IPS DF 6.9 (cell line): Measurements from ENCODE around the gene LRRK1.
A peak's percentile ranks its signal among the peaks of the same experiment; 100 is the strongest.

Experiments
- DNase-seq: peaks from one replicate; pipeline ENCODE4 v3.0.0-alpha.2; 2013; ENCODE audit warnings: low read depth, low spot score
- H3K27ac ChIP-seq: one replicate; pipeline ENCODE4 v1.5.1; 2013; ENCODE audit warnings: low read length, control low read depth
- H3K27me3 ChIP-seq: 2 replicates; pipeline ENCODE4 v1.6.1; 2013; ENCODE audit warnings: mild to moderate bottlenecking, low read length; ENCODE audit not compliant: control insufficient read depth, insufficient read depth
- H3K36me3 ChIP-seq: 2 replicates; pipeline ENCODE4 v1.6.1; 2013; ENCODE audit warnings: low read length; ENCODE audit not compliant: control insufficient read depth, insufficient read depth
- H3K4me1 ChIP-seq: 2 replicates; pipeline ENCODE4 v1.6.1; 2013; ENCODE audit warnings: low read length; ENCODE audit not compliant: control insufficient read depth, insufficient read depth
- H3K4me3 ChIP-seq: 2 replicates; pipeline ENCODE4 v1.5.1; 2013; ENCODE audit warnings: mild to moderate bottlenecking, low read length
- H3K9me3 ChIP-seq: 2 replicates; pipeline ENCODE4 v1.6.1; 2013; ENCODE audit warnings: low read length, inconsistent platforms; ENCODE audit not compliant: control insufficient read depth, insufficient read depth
- WGBS: extraction: QIAGEN DNeasy Blood & Tissue Kit; methylation state at CpG from one replicate; pipeline ENCODE4 v1.1.7; 2013; ENCODE audit warnings: mixed read lengths, missing lambda C conversion rate; ENCODE audit not compliant: insufficient read length, insufficient coverage; 5-methylcytosine and 5-hydroxymethylcytosine counted together

Gene LRRK1

GRCh38 chr15:100880139-100880896 lies 38.8 kb upstream of the LRRK1 start:
- H3K4me3 ChIP-seq: peak overlapping the region; percentile 74; the same call in 1 of the 2 replicates

GRCh38 chr15:100880897-100881242 lies 38.3 kb upstream of the LRRK1 start:
- Histone ChIP-seq H3K36me3 (no peaks in the 10 kb centered on the region), H3K27ac (no peak overlapping the region), H3K9me3 (no peaks in the 10 kb centered on the region), H3K4me3 (peak overlapping the region; percentile 74; the same call in 1 of the 2 replicates), H3K27me3 (peaks cover 26% of the 10 kb centered on the region), H3K4me1 (peaks cover 3% of the 10 kb centered on the region)
- no CpG with 5 or more reads among the region's 10 CpGs for WGBS
- no peak for DNase-seq

More at GRCh38 chr15:100880139-100880896, 38.8 kb upstream of the LRRK1 start:
- DNase-seq: no peak
- Histone ChIP-seq H3K36me3 (no peaks in the 10 kb centered on the region), H3K9me3 (no peaks in the 10 kb centered on the region), H3K27ac (no peak overlapping the region), H3K4me1 (peaks cover 2% of the 10 kb centered on the region; the same call in 1 of the 2 replicates), H3K27me3 (peaks cover 26% of the 10 kb centered on the region)
- WGBS: no CpG with 5 or more reads among the region's 80 CpGs

DNA sequence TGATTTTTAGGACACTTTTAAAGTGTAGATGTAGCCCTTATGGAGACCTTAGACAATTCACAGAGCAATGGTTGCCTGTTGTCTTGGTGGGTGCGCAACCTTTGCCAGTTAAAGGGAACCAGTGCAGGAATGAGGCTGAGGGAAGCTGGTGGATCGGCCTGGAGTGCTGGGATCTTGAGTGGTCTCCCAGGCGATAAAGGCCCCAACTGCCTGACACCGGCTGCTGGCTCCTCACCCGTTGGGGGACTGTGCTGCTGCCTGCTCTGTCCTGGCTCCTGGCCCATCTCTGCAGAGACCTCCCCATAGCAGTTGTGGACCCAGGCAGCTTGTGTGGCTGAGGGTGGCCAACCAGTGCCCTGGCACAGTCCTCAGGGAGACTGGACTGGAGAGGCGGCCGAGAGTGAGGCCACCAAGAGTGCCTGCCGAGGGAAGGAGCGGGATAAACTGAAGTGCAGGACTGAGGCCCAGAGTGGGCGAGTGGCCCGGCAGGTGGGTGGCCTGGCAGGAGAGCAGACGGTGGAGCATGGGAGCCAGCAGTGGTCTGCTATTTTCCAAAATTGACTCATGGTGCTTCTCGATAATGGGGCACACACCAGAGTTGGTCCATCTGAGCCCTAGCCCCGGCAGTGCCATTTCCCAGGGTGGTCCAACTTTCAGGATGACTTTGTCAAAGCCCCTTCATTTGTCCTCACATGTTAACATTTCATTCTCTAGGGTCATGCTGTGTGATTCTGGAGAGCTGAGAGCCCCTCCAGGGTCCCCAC lies 37.4 kb upstream of the LRRK1 start:
- no CpG with 5 or more reads among the region's 14 CpGs for whole genome bisulfite sequencing

GRCh38 chr15:100885116-100885515 lies 34.0 kb upstream of the LRRK1 start:
- peaks cover 19% of the 10 kb centered on the region for H3K27me3 ChIP-seq
- H3K4me1 ChIP-seq: peaks cover 4% of the 10 kb centered on the region
- H3K27ac ChIP-seq: no peak overlapping the region
- no peak overlapping the region for H3K4me3 ChIP-seq
- no peaks in the 10 kb centered on the region for H3K9me3 ChIP-seq
- WGBS: no CpG with 5 or more reads among the region's 8 CpGs
- no peaks in the 10 kb centered on the region for H3K36me3 ChIP-seq
- DNase-seq: no peak

More for the DNA sequence above, 37.4 kb upstream of the LRRK1 start:
- Histone ChIP-seq H3K4me3 (no peak overlapping the region), H3K36me3 (no peaks in the 10 kb centered on the region), H3K4me1 (peaks cover 4% of the 10 kb centered on the region), H3K9me3 (no peaks in the 10 kb centered on the region), H3K27me3 (peaks cover 26% of the 10 kb centered on the region), H3K27ac (no peak overlapping the region)
- DNase-seq: no peak

GRCh38 chr15:100885811-100886210 lies 33.3 kb upstream of the LRRK1 start:
- H3K27me3 ChIP-seq: peaks cover 13% of the 10 kb centered on the region
- H3K36me3 ChIP-seq: no peaks in the 10 kb centered on the region
- DNase-seq: no peak
- H3K4me3 ChIP-seq: no peak overlapping the region
- H3K27ac ChIP-seq: no peak overlapping the region
- no CpG with 5 or more reads among the region's 7 CpGs for WGBS
- no peaks in the 10 kb centered on the region for H3K9me3 ChIP-seq
- H3K4me1 ChIP-seq: peaks cover 4% of the 10 kb centered on the region

GRCh38 chr15:100887211-100887913 lies 31.8 kb upstream of the LRRK1 start:
- H3K36me3 ChIP-seq: no peaks in the 10 kb centered on the region
- H3K9me3 ChIP-seq: no peaks in the 10 kb centered on the region
- no peaks in the 10 kb centered on the region for H3K27me3 ChIP-seq
- DNase-seq: no peak
- no peak overlapping the region for H3K4me3 ChIP-seq
- H3K27ac ChIP-seq: no peak overlapping the region
- no CpG with 5 or more reads among the region's 22 CpGs for WGBS
- peaks cover 8% of the 10 kb centered on the region for H3K4me1 ChIP-seq

DNA sequence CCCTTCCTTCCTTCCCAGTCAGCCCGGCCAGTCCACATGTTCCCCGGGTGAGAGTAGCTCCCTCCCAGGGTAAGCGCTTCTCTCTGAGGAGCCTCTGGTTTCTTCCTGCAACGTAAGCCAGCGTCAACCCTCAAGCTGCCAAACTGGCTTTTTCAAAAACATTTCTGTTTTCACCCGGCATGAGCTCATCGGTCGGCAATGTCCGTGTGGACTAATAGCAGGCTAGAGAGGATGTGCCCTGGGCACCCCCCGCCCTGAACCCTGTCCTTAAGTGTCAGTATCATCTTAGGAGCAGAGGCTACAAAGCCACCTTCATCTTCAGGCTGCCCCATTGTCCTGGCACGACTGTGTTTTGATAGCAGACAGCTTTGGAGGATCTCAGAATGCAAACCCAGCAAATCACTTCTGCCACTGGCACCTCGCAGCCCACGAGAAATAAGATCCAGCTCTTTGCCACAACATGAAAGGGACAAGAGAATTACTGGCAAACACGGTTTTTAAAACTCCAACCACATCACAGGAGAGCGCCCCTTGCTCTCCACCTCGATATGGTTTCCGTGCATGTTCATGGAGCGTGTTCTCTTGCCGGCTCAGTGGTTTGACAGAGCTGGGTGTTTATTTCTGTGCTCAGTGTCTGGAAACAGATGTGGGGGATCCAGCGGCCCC lies 29.6 kb upstream of the LRRK1 start:
- Histone ChIP-seq H3K9me3 (no peaks in the 10 kb centered on the region), H3K4me3 (no peak overlapping the region), H3K4me1 (peaks cover 8% of the 10 kb centered on the region), H3K36me3 (no peaks in the 10 kb centered on the region), H3K27me3 (no peaks in the 10 kb centered on the region), H3K27ac (no peak overlapping the region)
- no CpG with 5 or more reads among the region's 20 CpGs for WGBS
- DNase-seq: no peak

GRCh38 chr15:100890051-100890720 lies 29.0 kb upstream of the LRRK1 start:
- no peaks in the 10 kb centered on the region for H3K27me3 ChIP-seq
- no peak for DNase-seq
- no peaks in the 10 kb centered on the region for H3K36me3 ChIP-seq
- no CpG with 5 or more reads among the region's 10 CpGs for WGBS
- H3K9me3 ChIP-seq: no peaks in the 10 kb centered on the region
- H3K27ac ChIP-seq: no peak overlapping the region
- no peak overlapping the region for H3K4me3 ChIP-seq
- peaks cover 8% of the 10 kb centered on the region for H3K4me1 ChIP-seq

GRCh38 chr15:100890850-100891249 lies 28.3 kb upstream of the LRRK1 start:
- H3K27ac ChIP-seq: no peak overlapping the region
- no CpG with 5 or more reads among the region's 6 CpGs for WGBS
- H3K27me3 ChIP-seq: no peaks in the 10 kb centered on the region
- H3K4me3 ChIP-seq: no peak overlapping the region
- peaks cover 7% of the 10 kb centered on the region for H3K4me1 ChIP-seq
- H3K9me3 ChIP-seq: no peaks in the 10 kb centered on the region
- no peak for DNase-seq
- no peaks in the 10 kb centered on the region for H3K36me3 ChIP-seq
